ENCODE data around the gene NAT14.

DNA sequence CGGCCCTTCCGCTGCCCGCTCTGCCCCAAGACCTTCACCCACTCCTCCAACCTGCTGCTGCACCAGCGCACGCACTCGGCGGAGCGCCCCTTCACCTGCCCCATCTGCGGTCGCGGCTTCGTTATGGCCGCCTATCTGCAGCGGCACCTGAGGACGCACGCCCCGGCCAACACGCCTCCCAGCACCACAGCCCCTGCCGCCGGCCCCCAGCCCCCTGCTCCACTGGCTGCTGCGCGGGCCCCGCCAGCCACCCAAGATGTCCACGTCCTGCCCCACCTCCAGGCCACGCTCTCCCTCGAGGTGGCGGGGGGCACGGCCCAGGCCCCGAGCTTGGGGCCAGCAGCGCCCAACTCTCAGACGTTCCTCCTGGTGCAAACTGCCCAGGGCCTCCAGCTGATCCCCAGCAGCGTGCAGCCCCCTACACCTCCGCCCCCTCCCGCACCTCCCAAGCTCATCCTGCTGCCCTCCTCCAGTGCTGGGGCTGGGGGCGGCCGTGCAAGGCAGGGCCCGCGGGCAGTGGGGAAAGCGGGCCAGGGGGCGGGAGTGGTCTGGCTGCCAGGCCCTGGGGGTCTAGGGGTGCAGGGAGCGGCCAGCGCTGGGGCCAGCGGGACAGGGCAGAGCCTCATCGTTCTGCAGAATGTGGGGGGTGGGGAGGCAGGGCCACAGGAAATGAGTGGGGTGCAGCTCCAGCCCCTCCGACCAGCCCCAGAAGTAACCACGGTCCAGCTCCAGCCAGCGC, 1.9 kb upstream of the NAT14 start:
- no peak for TF ChIP-seq CTCF (IDR thresholded peaks at IDR 0.05)
- no peak for TF ChIP-seq POLR2A (IDR thresholded peaks at IDR 0.05)
- TF ChIP-seq POLR2AphosphoS5 (IDR thresholded peaks at IDR 0.05) = no peak
- no peak for TF ChIP-seq EP300 (IDR thresholded peaks at IDR 0.05)

All from stomach (tissue), 4 donors.